Retinal pigment epithelial cell (primary cell): ENCODE measurements around the gene CRMP1.

Experiments
- DNase-seq: peaks from one replicate; pipeline ENCODE4 v3.0.0-alpha.2; 2010; ENCODE audit warnings: low read depth
- H3K4me3 ChIP-seq: 2 replicates; pipeline ENCODE4 v1.5.1; 2011; ENCODE audit warnings: mild to moderate bottlenecking, low read length, control low read depth, moderate library complexity
- TF ChIP-seq, protein P1 (sequence below): conservative IDR thresholded peaks from 2 replicates; pipeline ENCODE4 v1.5.1; 2011; ENCODE audit warnings: low read depth, low read length, control low read depth, inconsistent platforms

CRMP1 gene

GRCh38 chr4:5772528-5773270 lies 120.2 kb downstream of the CRMP1 start:
- no peak for DNase-seq
- TF ChIP-seq, protein P1, sequence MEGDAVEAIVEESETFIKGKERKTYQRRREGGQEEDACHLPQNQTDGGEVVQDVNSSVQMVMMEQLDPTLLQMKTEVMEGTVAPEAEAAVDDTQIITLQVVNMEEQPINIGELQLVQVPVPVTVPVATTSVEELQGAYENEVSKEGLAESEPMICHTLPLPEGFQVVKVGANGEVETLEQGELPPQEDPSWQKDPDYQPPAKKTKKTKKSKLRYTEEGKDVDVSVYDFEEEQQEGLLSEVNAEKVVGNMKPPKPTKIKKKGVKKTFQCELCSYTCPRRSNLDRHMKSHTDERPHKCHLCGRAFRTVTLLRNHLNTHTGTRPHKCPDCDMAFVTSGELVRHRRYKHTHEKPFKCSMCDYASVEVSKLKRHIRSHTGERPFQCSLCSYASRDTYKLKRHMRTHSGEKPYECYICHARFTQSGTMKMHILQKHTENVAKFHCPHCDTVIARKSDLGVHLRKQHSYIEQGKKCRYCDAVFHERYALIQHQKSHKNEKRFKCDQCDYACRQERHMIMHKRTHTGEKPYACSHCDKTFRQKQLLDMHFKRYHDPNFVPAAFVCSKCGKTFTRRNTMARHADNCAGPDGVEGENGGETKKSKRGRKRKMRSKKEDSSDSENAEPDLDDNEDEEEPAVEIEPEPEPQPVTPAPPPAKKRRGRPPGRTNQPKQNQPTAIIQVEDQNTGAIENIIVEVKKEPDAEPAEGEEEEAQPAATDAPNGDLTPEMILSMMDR = no peak
- no peak overlapping the region for H3K4me3 ChIP-seq
